Nephron progenitor cell (in vitro differentiated cells): ENCODE measurements around the gene CHRNA5.

Experiments used
- DNase-seq: peaks from one replicate; pipeline ENCODE4 v3.0.0; 2021
- H3K27ac Mint-ChIP-seq: 2 replicates; pipeline ENCODE4 v1.8.0; 2021; ENCODE audit warnings: mild to moderate bottlenecking, moderate library complexity, mixed read lengths
- H3K27me3 Mint-ChIP-seq: 2 replicates; pipeline ENCODE4 v1.8.0; 2021; ENCODE audit warnings: mild to moderate bottlenecking, low read depth, mixed read lengths; ENCODE audit not compliant: poor library complexity
- H3K36me3 Mint-ChIP-seq: 2 replicates; pipeline ENCODE4 v1.8.0; 2021; ENCODE audit warnings: low read depth, mixed read lengths
- H3K4me1 Mint-ChIP-seq: 2 replicates; pipeline ENCODE4 v1.8.0; 2021; ENCODE audit warnings: mixed read lengths
- H3K4me3 Mint-ChIP-seq: 2 replicates; pipeline ENCODE4 v1.8.0; 2021; ENCODE audit warnings: mild to moderate bottlenecking, moderate library complexity, mixed read lengths
- H3K9me3 Mint-ChIP-seq: 2 replicates; pipeline ENCODE4 v1.8.0; 2021; ENCODE audit warnings: mild to moderate bottlenecking, moderate library complexity, mixed read lengths
- TF ChIP-seq, protein P1 (sequence below): fragments of 200-600 bp; sonication (generic); IDR thresholded peaks from 2 replicates; pipeline ENCODE4 v1.5.0; 2021; ENCODE audit warnings: antibody characterized with exemption

Gene CHRNA5

DNA sequence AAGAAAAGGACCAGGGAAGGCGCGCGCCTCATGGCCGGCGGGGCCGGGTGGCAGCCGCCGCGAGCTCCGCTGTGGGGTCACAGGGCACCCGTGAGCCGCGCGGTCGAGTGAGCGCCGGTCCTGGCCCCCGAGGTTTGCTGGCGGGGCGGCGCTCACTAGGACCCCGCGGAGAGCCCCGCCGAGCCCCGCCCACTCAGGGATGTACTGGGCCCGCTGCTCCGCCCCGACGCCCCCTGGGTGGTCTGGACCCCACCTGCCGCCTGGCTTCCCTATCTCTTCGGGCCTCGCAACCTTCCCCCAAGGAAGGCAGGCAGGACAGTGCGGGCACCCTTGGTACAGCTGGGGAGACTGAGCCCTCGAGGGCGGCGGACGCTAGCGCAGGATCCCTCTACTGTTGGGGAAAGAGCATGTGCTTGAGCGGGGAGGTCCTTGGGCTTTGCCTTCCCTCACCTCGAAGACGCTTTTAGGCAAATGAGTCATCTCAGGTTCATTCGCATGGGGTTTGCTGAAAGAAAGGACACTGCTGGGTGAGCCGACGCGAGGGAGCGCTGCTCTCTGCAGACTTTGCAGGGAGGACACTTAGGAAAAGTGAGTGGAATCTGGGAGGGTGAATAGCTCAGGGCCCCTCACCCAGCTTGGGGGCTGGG, 75.9 kb downstream of the CHRNA5 start, which contains the start of gene CHRNB4:
TSS of gene CHRNB4 (minus strand) at position 109 of the 647 bp plus-strand sequence. CDS start at position 32, 77 bp downstream.
- H3K9me3 Mint-ChIP-seq = peaks cover 8% of the 10 kb centered on the region
- peaks cover 44% of the 10 kb centered on the region for H3K27me3 Mint-ChIP-seq
- peaks cover 5% of the 10 kb centered on the region for H3K36me3 Mint-ChIP-seq
- peaks cover 31% of the 10 kb centered on the region for H3K4me1 Mint-ChIP-seq
- TF ChIP-seq, protein P1, sequence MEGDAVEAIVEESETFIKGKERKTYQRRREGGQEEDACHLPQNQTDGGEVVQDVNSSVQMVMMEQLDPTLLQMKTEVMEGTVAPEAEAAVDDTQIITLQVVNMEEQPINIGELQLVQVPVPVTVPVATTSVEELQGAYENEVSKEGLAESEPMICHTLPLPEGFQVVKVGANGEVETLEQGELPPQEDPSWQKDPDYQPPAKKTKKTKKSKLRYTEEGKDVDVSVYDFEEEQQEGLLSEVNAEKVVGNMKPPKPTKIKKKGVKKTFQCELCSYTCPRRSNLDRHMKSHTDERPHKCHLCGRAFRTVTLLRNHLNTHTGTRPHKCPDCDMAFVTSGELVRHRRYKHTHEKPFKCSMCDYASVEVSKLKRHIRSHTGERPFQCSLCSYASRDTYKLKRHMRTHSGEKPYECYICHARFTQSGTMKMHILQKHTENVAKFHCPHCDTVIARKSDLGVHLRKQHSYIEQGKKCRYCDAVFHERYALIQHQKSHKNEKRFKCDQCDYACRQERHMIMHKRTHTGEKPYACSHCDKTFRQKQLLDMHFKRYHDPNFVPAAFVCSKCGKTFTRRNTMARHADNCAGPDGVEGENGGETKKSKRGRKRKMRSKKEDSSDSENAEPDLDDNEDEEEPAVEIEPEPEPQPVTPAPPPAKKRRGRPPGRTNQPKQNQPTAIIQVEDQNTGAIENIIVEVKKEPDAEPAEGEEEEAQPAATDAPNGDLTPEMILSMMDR = no peak
- H3K27ac Mint-ChIP-seq = peak within 1 kb of the TSS; percentile 75
- DNase-seq = peak; percentile 92
- peak within 1 kb of the TSS; percentile 85 for H3K4me3 Mint-ChIP-seq

DNA sequence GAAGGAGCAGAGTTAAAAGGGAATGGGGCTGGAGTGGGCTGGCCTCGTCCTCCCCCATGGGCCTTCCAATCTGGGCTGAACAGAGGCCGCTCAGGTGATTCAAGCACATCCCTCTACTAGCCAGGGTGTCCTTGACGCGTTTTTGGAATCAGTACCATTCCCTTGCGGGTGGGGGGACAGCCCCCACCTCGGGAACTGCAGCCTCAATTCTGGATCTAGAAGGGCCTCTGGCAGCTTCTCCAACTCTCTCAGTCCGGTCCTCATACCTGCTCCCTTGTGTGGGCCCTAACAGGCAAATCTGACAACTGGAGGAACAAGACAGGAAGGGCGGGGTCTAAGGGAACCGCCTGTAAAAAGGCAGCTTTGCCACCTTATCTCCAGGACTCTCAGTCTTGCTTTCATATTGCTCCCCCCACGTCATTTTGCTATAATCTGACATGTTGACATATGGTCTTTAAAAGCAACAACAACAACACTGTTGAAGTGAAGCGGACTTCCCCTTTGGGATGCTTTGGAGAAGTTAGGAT, 76.5 kb downstream of the CHRNA5 start:
- peak overlapping the region; percentile 75 for H3K27ac Mint-ChIP-seq
- TF ChIP-seq, protein P1 = no peak
- peaks cover 5% of the 10 kb centered on the region for H3K36me3 Mint-ChIP-seq
- DNase-seq = no peak
- peak overlapping the region; percentile 85 for H3K4me3 Mint-ChIP-seq
- H3K9me3 Mint-ChIP-seq = peaks cover 8% of the 10 kb centered on the region
- H3K4me1 Mint-ChIP-seq = peaks cover 31% of the 10 kb centered on the region
- peaks cover 42% of the 10 kb centered on the region for H3K27me3 Mint-ChIP-seq

DNA sequence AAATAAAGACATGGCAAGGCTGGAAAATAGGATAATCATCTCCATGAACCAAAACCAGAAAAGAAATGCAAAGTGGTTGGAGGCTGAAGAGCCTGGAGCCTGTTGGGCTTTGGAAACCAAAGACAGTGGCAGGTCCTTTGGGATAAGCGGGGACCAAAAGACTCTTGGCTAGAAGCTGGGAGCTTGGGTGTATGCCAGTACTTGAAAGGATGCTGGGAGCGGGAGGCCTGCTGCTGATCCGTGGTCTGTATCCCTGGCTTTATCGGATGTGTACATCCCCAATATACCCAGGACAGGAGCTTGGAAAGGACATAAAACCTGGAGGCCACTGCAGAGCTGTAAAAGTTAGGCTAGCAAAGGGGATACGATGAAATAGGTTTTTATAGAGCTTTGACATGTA, 77.0 kb downstream of the CHRNA5 start:
- peaks cover 31% of the 10 kb centered on the region for H3K4me1 Mint-ChIP-seq
- peaks cover 8% of the 10 kb centered on the region for H3K9me3 Mint-ChIP-seq
- peaks cover 42% of the 10 kb centered on the region for H3K27me3 Mint-ChIP-seq
- H3K36me3 Mint-ChIP-seq = peaks cover 5% of the 10 kb centered on the region
- peak overlapping the region; percentile 85 for H3K4me3 Mint-ChIP-seq
- no peak for DNase-seq
- TF ChIP-seq, protein P1 = no peak
- no peak overlapping the region for H3K27ac Mint-ChIP-seq
